ENCODE measurements around the gene SDCCAG8. TPM values are rescaled to one million over a fixed set of nuclear protein-coding genes. Genes with fewer than 3 reads are reported as not detected.

The SDCCAG8 gene
- total RNA-seq, 4 donors from 2014 or later: 24.5 to 52.7 (median 31.7) TPM

- TF ChIP-seq EP300 (IDR thresholded peaks at IDR 0.05): no peak
- TF ChIP-seq CTCF (IDR thresholded peaks at IDR 0.05): no peak
- TF ChIP-seq POLR2AphosphoS5 (IDR thresholded peaks at IDR 0.05): no peak
- no peak for TF ChIP-seq POLR2A (IDR thresholded peaks at IDR 0.05; ENCODE audit: low read depth)
- intact Hi-C loops (cut with DNase I): no loop called here
- WGBS: 73% methylated on average over 1 of the region's 1 CpG
- Histone ChIP-seq H3K4me1 (no peaks in the 10 kb centered on the region), H3K9me3 (peaks cover 0 to 5% (median 2%) of the 10 kb centered on the region in 4 donors), H3K36me3 (peaks cover 0 to 15% (median 7%) of the 10 kb centered on the region in 4 donors), H3K4me3 (no peak overlapping the region), H3K27ac (replicated peaks in 1 of 4) (no peak overlapping the region), H3K27me3 (no peaks in the 10 kb centered on the region)
- DNase-seq (ENCODE audit: extremely low spot score): no peak
Measured at GRCh38 chr1:243375596-243375995, 119.8 kb downstream of the SDCCAG8 start.

GRCh38 chr1:243378669-243379068, 122.8 kb downstream of the SDCCAG8 start:
- intact Hi-C loops (cut with DNase I): no loop called here
- 73% methylated on average over 3 of the region's 3 CpGs for WGBS
- H3K4me1 ChIP-seq: no peaks in the 10 kb centered on the region
- no peak overlapping the region for H3K27ac ChIP-seq (replicated peaks in 1 of 4)
- H3K27me3 ChIP-seq: no peaks in the 10 kb centered on the region
- TF ChIP-seq EP300 (IDR thresholded peaks at IDR 0.05): no peak
- TF ChIP-seq CTCF (IDR thresholded peaks at IDR 0.05): no peak
- no peak for TF ChIP-seq POLR2A (IDR thresholded peaks at IDR 0.05; ENCODE audit: low read depth)
- no peak for TF ChIP-seq POLR2AphosphoS5 (IDR thresholded peaks at IDR 0.05)
- H3K9me3 ChIP-seq: peaks cover 0 to 5% (median 2%) of the 10 kb centered on the region in 4 donors
- H3K36me3 ChIP-seq: peaks cover 0 to 26% (median 10%) of the 10 kb centered on the region in 4 donors
- no peak overlapping the region for H3K4me3 ChIP-seq
- no peak for DNase-seq (ENCODE audit: extremely low spot score)

- no peak for DNase-seq (ENCODE audit: extremely low spot score)
- intact Hi-C loops (cut with DNase I): no loop called here
- Histone ChIP-seq H3K4me1 (no peaks in the 10 kb centered on the region), H3K27me3 (no peaks in the 10 kb centered on the region), H3K9me3 (peaks cover 0 to 4% (median 2%) of the 10 kb centered on the region in 4 donors), H3K36me3 (peaks cover 0 to 26% (median 10%) of the 10 kb centered on the region in 4 donors), H3K27ac (replicated peaks in 1 of 4) (no peak overlapping the region), H3K4me3 (no peak overlapping the region)
- 92% methylated on average over 1 of the region's 1 CpG for WGBS
- TF ChIP-seq POLR2A (IDR thresholded peaks at IDR 0.05; ENCODE audit: low read depth): no peak
- TF ChIP-seq EP300 (IDR thresholded peaks at IDR 0.05): no peak
- no peak for TF ChIP-seq POLR2AphosphoS5 (IDR thresholded peaks at IDR 0.05)
- no peak for TF ChIP-seq CTCF (IDR thresholded peaks at IDR 0.05)
Measured at GRCh38 chr1:243379208-243379607, 123.4 kb downstream of the SDCCAG8 start.

- peaks cover 0 to 30% (median 12%) of the 10 kb centered on the region in 4 donors for H3K36me3 ChIP-seq
- no peak overlapping the region for H3K27ac ChIP-seq (replicated peaks in 1 of 4)
- TF ChIP-seq POLR2A (IDR thresholded peaks at IDR 0.05; ENCODE audit: low read depth) (no peak), CTCF (IDR thresholded peaks at IDR 0.05) (no peak), POLR2AphosphoS5 (IDR thresholded peaks at IDR 0.05) (no peak), EP300 (IDR thresholded peaks at IDR 0.05) (no peak)
- H3K4me3 ChIP-seq: no peak overlapping the region
- intact Hi-C loops (cut with DNase I): no loop called here
- DNase-seq (ENCODE audit: extremely low spot score): no peak
- H3K4me1 ChIP-seq: no peaks in the 10 kb centered on the region
- WGBS: 88% methylated on average over 2 of the region's 2 CpGs
- H3K27me3 ChIP-seq: no peaks in the 10 kb centered on the region
- no peaks in the 10 kb centered on the region for H3K9me3 ChIP-seq
Measured at GRCh38 chr1:243379706-243380105, 123.9 kb downstream of the SDCCAG8 start.

- H3K4me3 ChIP-seq: no peak overlapping the region
- no peaks in the 10 kb centered on the region for H3K4me1 ChIP-seq
- no peak overlapping the region for H3K27ac ChIP-seq (replicated peaks in 1 of 4)
- WGBS: 91% methylated on average over 1 of the region's 1 CpG
- peaks cover 0 to 13% (median 10%) of the 10 kb centered on the region in 4 donors for H3K36me3 ChIP-seq
- TF ChIP-seq CTCF (IDR thresholded peaks at IDR 0.05) (no peak), POLR2AphosphoS5 (IDR thresholded peaks at IDR 0.05) (no peak), EP300 (IDR thresholded peaks at IDR 0.05) (no peak), POLR2A (IDR thresholded peaks at IDR 0.05; ENCODE audit: low read depth) (no peak)
- no peaks in the 10 kb centered on the region for H3K9me3 ChIP-seq
- DNase-seq (ENCODE audit: extremely low spot score): no peak
- intact Hi-C loops (cut with DNase I): no loop called here
- no peaks in the 10 kb centered on the region for H3K27me3 ChIP-seq
Measured at GRCh38 chr1:243388276-243388675, 132.4 kb downstream of the SDCCAG8 start.

Data from esophagus muscularis mucosa (tissue), 4 donors.